ENCODE results near the gene NOL6.
A peak's percentile ranks its signal among the peaks of the same experiment; 100 is the strongest.

NOL6 gene

GRCh38 chr9:33450621-33451146 is 23.0 kb downstream of the NOL6 start:
- no peak for DNase-seq

GRCh38 chr9:33449715-33450114 is 24.0 kb downstream of the NOL6 start:
- DNase-seq, result no peak

GRCh38 chr9:33447799-33448553 is 25.7 kb downstream of the NOL6 start:
- no peak for DNase-seq

- peak; percentile 20 for DNase-seq
These were observed 26.6 kb downstream of the NOL6 start, which contains the start of gene AQP3 for GRCh38 chr9:33446946-33447798. TSS of gene AQP3 (minus strand) at chr9:33447593. CDS start at chr9:33447530, 63 bp downstream.

- no peak for DNase-seq
These were observed 27.3 kb downstream of the NOL6 start for GRCh38 chr9:33446240-33446945.

- no peak for DNase-seq
These were observed 28.1 kb downstream of the NOL6 start for GRCh38 chr9:33445389-33446239.

GRCh38 chr9:33443464-33444154 is 30.1 kb downstream of the NOL6 start:
- DNase-seq, result no peak

GRCh38 chr9:33443047-33443446 is 30.7 kb downstream of the NOL6 start:
- DNase-seq, result no peak

- DNase-seq, result no peak
These were observed 31.6 kb downstream of the NOL6 start for GRCh38 chr9:33442125-33442524.

- DNase-seq, result no peak
These were observed 33.1 kb downstream of the NOL6 start for GRCh38 chr9:33440609-33441008.

GRCh38 chr9:33440204-33440603 is 33.5 kb downstream of the NOL6 start:
- DNase-seq, result no peak

GRCh38 chr9:33439731-33440130 is 34.0 kb downstream of the NOL6 start:
- DNase-seq, result no peak

- no peak for DNase-seq
These were observed 34.6 kb downstream of the NOL6 start for GRCh38 chr9:33438926-33439680.

- DNase-seq, result no peak
These were observed 35.8 kb downstream of the NOL6 start for GRCh38 chr9:33437898-33438297.

GRCh38 chr9:33437205-33437604 is 36.5 kb downstream of the NOL6 start:
- no peak for DNase-seq

GRCh38 chr9:33436445-33436844 is 37.3 kb downstream of the NOL6 start:
- no peak for DNase-seq

GRCh38 chr9:33435821-33436277 is 37.9 kb downstream of the NOL6 start:
- no peak for DNase-seq

GRCh38 chr9:33434317-33435105 is 39.2 kb downstream of the NOL6 start:
- no peak for DNase-seq

- no peak for DNase-seq
These were observed 39.9 kb downstream of the NOL6 start for GRCh38 chr9:33433871-33434270.

GRCh38 chr9:33431420-33431819 is 42.3 kb downstream of the NOL6 start:
- no peak for DNase-seq

All from NCI-H2029 (cell line).